Mesothelial cell of epicardium (in vitro differentiated cells): ENCODE measurements around the gene SNX15. TPM values are rescaled to one million over a fixed set of nuclear protein-coding genes. Genes with fewer than 3 reads are reported as not detected.
"Not testable (repeated sequence)": the region's sequence is repeated elsewhere in the genome, so short reads cannot be mapped to it uniquely, and the experiment has no call there.

Source experiments
- DNase-seq, 2 experiments: peaks; one replicate each; pipeline ENCODE4 v3.0.0; 2021; ENCODE audit warnings: low spot score in 2 of 2; ENCODE audit not compliant: unreplicated experiment in 2 of 2
- H3K27ac Mint-ChIP-seq: 2 replicates; pipeline ENCODE4 v1.8.0; 2021; ENCODE audit warnings: mixed read lengths
- H3K27me3 Mint-ChIP-seq: 2 replicates; pipeline ENCODE4 v1.8.0; 2021; ENCODE audit warnings: low read depth, mixed read lengths
- H3K36me3 Mint-ChIP-seq: 2 replicates; pipeline ENCODE4 v1.8.0; 2021; ENCODE audit warnings: mixed read lengths
- H3K4me1 Mint-ChIP-seq: 2 replicates; pipeline ENCODE4 v1.8.0; 2021; ENCODE audit warnings: mixed read lengths
- H3K4me3 Mint-ChIP-seq: 2 replicates; pipeline ENCODE4 v1.8.0; 2021; ENCODE audit warnings: mild to moderate bottlenecking, moderate library complexity, mixed read lengths
- H3K9me3 Mint-ChIP-seq: 2 replicates; pipeline ENCODE4 v1.8.0; 2021; ENCODE audit warnings: mixed read lengths
- total RNA-seq: library from RNA; stranded (reverse); gene quantifications from 3 replicates; pipeline ENCODE4 v1.2.1, GENCODE V29; 2021
- TF ChIP-seq, protein P1 (sequence below): fragments of 200-600 bp; sonication (generic); IDR thresholded peaks from one replicate; pipeline ENCODE4 v1.5.0; 2021; ENCODE audit warnings: antibody characterized with exemption; ENCODE audit not compliant: unreplicated experiment

The SNX15 gene
- total RNA-seq, 1 donor from 2014 or later = 19.2 TPM

DNA sequence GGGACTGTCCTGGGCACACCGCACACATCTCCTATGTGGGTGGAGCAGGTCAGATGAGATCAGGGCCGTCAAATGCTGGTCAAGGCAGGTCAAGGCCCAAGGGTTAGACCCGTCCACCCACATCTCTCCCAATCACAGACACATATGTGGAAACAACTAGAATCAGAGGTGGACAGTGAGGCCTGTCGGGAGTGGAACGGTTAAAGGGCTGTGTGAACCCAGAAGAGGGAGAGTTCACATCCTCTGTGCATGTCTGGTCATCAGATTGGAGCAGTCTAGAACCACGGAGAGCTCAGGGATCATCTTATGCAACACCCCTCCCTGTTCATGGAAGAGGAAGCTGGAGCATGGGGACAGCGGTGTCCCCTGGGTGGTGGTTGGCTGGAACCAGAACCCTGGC lies 7.4 kb upstream of the SNX15 start:
- no peak overlapping the region for H3K4me3 Mint-ChIP-seq
- peaks cover 2% of the 10 kb centered on the region for H3K4me1 Mint-ChIP-seq
- no peaks in the 10 kb centered on the region for H3K9me3 Mint-ChIP-seq
- H3K36me3 Mint-ChIP-seq = peaks cover 18% of the 10 kb centered on the region
- H3K27ac Mint-ChIP-seq = no peak overlapping the region
- no peaks in the 10 kb centered on the region for H3K27me3 Mint-ChIP-seq
- TF ChIP-seq, protein P1, sequence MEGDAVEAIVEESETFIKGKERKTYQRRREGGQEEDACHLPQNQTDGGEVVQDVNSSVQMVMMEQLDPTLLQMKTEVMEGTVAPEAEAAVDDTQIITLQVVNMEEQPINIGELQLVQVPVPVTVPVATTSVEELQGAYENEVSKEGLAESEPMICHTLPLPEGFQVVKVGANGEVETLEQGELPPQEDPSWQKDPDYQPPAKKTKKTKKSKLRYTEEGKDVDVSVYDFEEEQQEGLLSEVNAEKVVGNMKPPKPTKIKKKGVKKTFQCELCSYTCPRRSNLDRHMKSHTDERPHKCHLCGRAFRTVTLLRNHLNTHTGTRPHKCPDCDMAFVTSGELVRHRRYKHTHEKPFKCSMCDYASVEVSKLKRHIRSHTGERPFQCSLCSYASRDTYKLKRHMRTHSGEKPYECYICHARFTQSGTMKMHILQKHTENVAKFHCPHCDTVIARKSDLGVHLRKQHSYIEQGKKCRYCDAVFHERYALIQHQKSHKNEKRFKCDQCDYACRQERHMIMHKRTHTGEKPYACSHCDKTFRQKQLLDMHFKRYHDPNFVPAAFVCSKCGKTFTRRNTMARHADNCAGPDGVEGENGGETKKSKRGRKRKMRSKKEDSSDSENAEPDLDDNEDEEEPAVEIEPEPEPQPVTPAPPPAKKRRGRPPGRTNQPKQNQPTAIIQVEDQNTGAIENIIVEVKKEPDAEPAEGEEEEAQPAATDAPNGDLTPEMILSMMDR = no peak
- DNase-seq = no peak

DNA sequence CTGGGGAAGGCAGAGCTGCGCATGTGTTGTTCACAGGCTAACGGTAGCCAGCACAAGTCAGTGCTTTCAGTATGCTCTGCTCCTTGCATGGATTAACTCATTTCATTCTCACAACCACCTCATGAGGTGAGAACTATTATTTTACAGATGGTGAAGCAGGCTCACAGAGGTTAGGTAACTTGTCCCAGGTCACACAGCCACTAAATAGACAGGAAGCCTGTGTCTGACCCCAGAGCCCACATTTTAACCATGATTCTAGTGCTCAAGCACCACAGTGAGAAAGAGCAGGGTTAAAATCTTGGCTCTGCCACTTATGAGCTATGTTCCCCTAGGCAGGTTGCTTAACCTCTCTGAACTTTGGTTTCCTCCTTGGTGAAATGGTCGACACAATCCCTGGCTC lies 6.2 kb upstream of the SNX15 start:
- Mint-ChIP-seq H3K27me3 (no peaks in the 10 kb centered on the region), H3K27ac (no peak overlapping the region), H3K36me3 (peaks cover 18% of the 10 kb centered on the region), H3K4me3 (no peak overlapping the region), H3K4me1 (no peaks in the 10 kb centered on the region), H3K9me3 (no peaks in the 10 kb centered on the region)
- no peak for DNase-seq
- TF ChIP-seq, protein P1 = no peak

DNA sequence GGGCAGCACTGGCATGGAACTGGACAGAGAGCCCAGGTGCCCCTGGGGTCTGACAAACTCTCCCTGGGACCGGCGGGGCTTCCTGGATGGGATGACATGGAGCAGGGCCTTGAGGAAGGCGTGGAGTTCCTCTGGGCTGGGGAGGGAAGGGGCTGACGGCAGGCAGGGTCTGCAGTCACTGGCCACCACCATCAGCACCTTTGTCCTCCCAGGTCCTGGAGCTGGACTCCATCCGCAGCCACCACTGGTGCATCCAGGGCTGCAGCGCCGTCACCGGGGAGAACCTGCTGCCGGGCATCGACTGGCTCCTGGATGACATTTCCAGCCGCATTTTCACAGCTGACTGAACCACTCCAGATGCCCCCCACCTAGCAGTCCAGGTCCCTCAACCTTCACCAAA lies 5.7 kb upstream of the SNX15 start:
- no peaks in the 10 kb centered on the region for H3K27me3 Mint-ChIP-seq
- no peaks in the 10 kb centered on the region for H3K4me1 Mint-ChIP-seq
- no peaks in the 10 kb centered on the region for H3K9me3 Mint-ChIP-seq
- TF ChIP-seq, protein P1 = no peak
- no peak overlapping the region for H3K4me3 Mint-ChIP-seq
- H3K36me3 Mint-ChIP-seq = peaks cover 15% of the 10 kb centered on the region
- DNase-seq = no peak
- H3K27ac Mint-ChIP-seq = no peak overlapping the region

DNA sequence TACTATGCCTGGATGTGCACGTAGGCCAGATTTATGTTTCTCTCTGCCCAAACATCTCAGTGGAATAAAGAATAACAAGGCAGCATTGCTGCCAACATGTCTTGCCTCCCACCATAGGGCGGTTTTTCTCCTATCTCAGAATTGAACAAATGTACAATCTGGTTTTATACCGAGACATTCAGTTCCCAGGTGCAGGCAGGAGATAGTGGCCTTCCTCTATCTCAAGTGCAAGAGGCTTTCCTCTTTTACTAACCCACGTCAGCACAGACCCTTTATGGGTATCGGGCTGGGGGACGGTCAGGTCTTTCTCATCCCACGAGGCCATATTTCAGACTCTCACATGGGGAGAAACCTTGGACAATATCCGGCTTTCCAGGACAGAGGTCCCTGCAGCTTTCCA lies 3.7 kb upstream of the SNX15 start:
- not testable (repeated sequence) for DNase-seq, H3K27ac Mint-ChIP-seq, H3K4me1 Mint-ChIP-seq, H3K4me3 Mint-ChIP-seq, H3K9me3 Mint-ChIP-seq, H3K36me3 Mint-ChIP-seq, H3K27me3 Mint-ChIP-seq

DNA sequence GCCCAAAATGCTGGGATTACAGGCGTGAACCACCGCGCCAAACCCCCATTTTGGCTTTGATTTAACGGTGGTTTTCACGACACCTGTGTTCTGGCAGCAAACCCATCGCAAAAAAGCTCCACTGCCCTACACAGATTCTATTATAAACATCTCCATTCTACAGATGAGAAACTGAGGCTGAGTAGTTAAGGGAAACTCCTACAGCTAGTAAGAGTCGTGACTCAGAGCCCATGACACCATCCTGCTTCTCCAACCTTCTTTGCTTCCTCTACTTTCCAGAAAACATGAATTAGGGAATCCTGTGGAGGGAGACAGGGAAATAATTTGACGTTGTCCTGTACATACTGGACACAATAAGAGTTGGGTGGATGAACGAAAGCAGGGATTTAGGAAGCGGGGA lies 429 bp upstream of the SNX15 start:
- no peak for DNase-seq
- peak overlapping the region; percentile 90 for H3K27ac Mint-ChIP-seq
- H3K27me3 Mint-ChIP-seq = no peaks in the 10 kb centered on the region
- H3K4me3 Mint-ChIP-seq = peak overlapping the region; percentile 71
- no peaks in the 10 kb centered on the region for H3K36me3 Mint-ChIP-seq
- TF ChIP-seq, protein P1 = no peak
- peaks cover 9% of the 10 kb centered on the region for H3K4me1 Mint-ChIP-seq
- no peaks in the 10 kb centered on the region for H3K9me3 Mint-ChIP-seq

DNA sequence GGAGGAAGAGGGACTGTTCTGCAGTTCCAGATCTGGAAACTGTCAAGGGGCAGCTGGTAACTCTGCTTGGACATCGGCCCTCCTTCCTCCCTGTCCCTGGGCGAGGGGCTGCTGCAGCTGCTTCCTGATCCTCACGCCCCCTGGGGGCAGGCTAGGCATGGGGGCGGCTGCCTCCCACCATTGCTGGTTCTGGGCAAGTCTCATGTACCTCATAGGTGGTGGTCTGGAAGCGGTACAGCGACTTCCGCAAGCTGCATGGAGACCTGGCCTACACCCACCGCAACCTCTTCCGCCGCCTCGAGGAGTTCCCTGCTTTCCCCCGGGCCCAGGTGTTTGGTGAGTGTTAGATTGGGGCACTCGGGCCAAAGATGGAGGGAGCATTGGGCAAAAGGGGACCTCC lies 5.0 kb downstream of the SNX15 start:
- Mint-ChIP-seq H3K9me3 (no peaks in the 10 kb centered on the region), H3K36me3 (peaks cover 7% of the 10 kb centered on the region), H3K4me1 (peaks cover 9% of the 10 kb centered on the region), H3K27me3 (no peaks in the 10 kb centered on the region), H3K4me3 (no peak overlapping the region), H3K27ac (no peak overlapping the region)
- TF ChIP-seq, protein P1 = no peak
- DNase-seq = no peak
